WTC11 (cell line): ENCODE data around the gene DOHH. TPM values are rescaled to one million over a fixed set of nuclear protein-coding genes. Genes with fewer than 3 reads are reported as not detected.
"Not testable (repeated sequence)": the region's sequence is repeated elsewhere in the genome, so short reads cannot be mapped to it uniquely, and the experiment has no call there.

ENCODE experiments used
- ATAC-seq: fragments of 200-7000 bp; cut with Tn5 transposase; 2 replicates; pipeline ENCODE4 v1.10.0; 2021; ENCODE audit warnings: mild to moderate bottlenecking, moderate library complexity
- CTCF ChIA-PET: fragments of 300-600 bp; sonication (Branson Sonifier 250); formaldehyde crosslinking; loops from one replicate; lab custom pipeline; 2021; ENCODE audit warnings: antibody characterized with exemption; lab: Charles Lee
- POLR2A ChIA-PET: fragments of 350-600 bp; sonication (Branson Sonifier 250); formaldehyde crosslinking; loops from one replicate; lab custom pipeline; 2021; ENCODE audit warnings: antibody characterized with exemption; lab: Charles Lee
- DNase-seq: peaks from one replicate; pipeline ENCODE4 v3.0.0; 2021; ENCODE audit warnings: low spot score
- H3K27ac Mint-ChIP-seq: 2 replicates; pipeline ENCODE4 v1.8.0; 2021; ENCODE audit warnings: mixed read lengths
- H3K27me3 Mint-ChIP-seq: 2 replicates; pipeline ENCODE4 v1.8.0; 2021; ENCODE audit warnings: low read depth, mild to moderate bottlenecking, moderate library complexity, mixed read lengths
- H3K36me3 Mint-ChIP-seq: 2 replicates; pipeline ENCODE4 v1.8.0; 2021; ENCODE audit warnings: mixed read lengths
- H3K4me1 Mint-ChIP-seq: 2 replicates; pipeline ENCODE4 v1.8.0; 2022; ENCODE audit warnings: mixed read lengths
- H3K4me3 Mint-ChIP-seq: 2 replicates; pipeline ENCODE4 v1.8.0; 2021; ENCODE audit warnings: mild to moderate bottlenecking, moderate library complexity, mixed read lengths
- H3K9me3 Mint-ChIP-seq: 2 replicates; pipeline ENCODE4 v1.8.0; 2021; ENCODE audit warnings: mixed read lengths
- FOXP1 ChIP-seq: sonication (generic); formaldehyde crosslinking; IDR thresholded peaks from 2 replicates; pipeline ENCODE4 v1.8.0; 2022; ENCODE audit warnings: missing genetic modification reagents, mild to moderate bottlenecking, moderate library complexity, borderline replicate concordance
- GABPB1 ChIP-seq: sonication (generic); formaldehyde crosslinking; IDR thresholded peaks from 2 replicates; pipeline ENCODE4 v1.8.1; 2023; ENCODE audit warnings: mild to moderate bottlenecking, missing genetic modification reagents
- GTF2I ChIP-seq: fragments of 250-450 bp; sonication (Bioruptor Pico); conservative IDR thresholded peaks from 2 replicates; pipeline ENCODE4 v1.4.0; 2021; ENCODE audit warnings: mild to moderate bottlenecking
- JAZF1 ChIP-seq: fragments of 250-450 bp; sonication (Bioruptor Pico); IDR thresholded peaks from 2 replicates; pipeline ENCODE4 v1.9.0; 2021; ENCODE audit warnings: moderate library complexity, mild to moderate bottlenecking, inconsistent platforms
- MYBL2 ChIP-seq: sonication (generic); formaldehyde crosslinking; IDR thresholded peaks from 2 replicates; pipeline ENCODE4 v1.8.1; 2023; ENCODE audit warnings: mild to moderate bottlenecking, moderate library complexity, missing genetic modification reagents
- NR1H2 ChIP-seq: sonication (generic); formaldehyde crosslinking; IDR thresholded peaks from 2 replicates; pipeline ENCODE4 v1.9.0; 2021; ENCODE audit warnings: mild to moderate bottlenecking, moderate library complexity, missing genetic modification reagents
- RORB ChIP-seq: fragments of 250-450 bp; sonication (Bioruptor Pico); IDR thresholded peaks from 2 replicates; pipeline ENCODE4 v1.9.0; 2021; ENCODE audit warnings: mild to moderate bottlenecking
- SMAD3 ChIP-seq: sonication (generic); formaldehyde crosslinking; IDR thresholded peaks from 2 replicates; pipeline ENCODE4 v1.8.0; 2022; ENCODE audit warnings: missing genetic modification reagents, mild to moderate bottlenecking, borderline replicate concordance
- TP53 ChIP-seq: sonication (generic); formaldehyde crosslinking; IDR thresholded peaks from 2 replicates; pipeline ENCODE4 v1.8.1; 2023; ENCODE audit warnings: mild to moderate bottlenecking, missing genetic modification reagents
- ZNF121 ChIP-seq: sonication (generic); formaldehyde crosslinking; IDR thresholded peaks from 2 replicates; pipeline ENCODE4 v1.8.0; 2023; ENCODE audit warnings: missing genetic modification reagents
- ZNF138 ChIP-seq: sonication (generic); formaldehyde crosslinking; conservative IDR thresholded peaks from 2 replicates; pipeline ENCODE4 v1.8.1; 2022; ENCODE audit warnings: mild to moderate bottlenecking, moderate library complexity, missing genetic modification reagents
- ZNF396 ChIP-seq: fragments of 250-450 bp; sonication (Bioruptor Pico); IDR thresholded peaks from 2 replicates; pipeline ENCODE4 v1.8.0; 2021; ENCODE audit warnings: mild to moderate bottlenecking, moderate library complexity, borderline replicate concordance
- total RNA-seq: library from RNA; stranded (reverse); gene quantifications from 3 replicates; pipeline ENCODE4 v1.2.3, GENCODE V29; 2021
- TF ChIP-seq, protein P1 (sequence below): fragments of 200-600 bp; IDR thresholded peaks from 2 replicates; pipeline ENCODE4 v1.8.0; 2022; ENCODE audit warnings: antibody characterized with exemption
- TF ChIP-seq, protein P2 (sequence below): sonication (generic); formaldehyde crosslinking; IDR thresholded peaks from 2 replicates; pipeline ENCODE4 v1.8.1; 2023; ENCODE audit warnings: mild to moderate bottlenecking, missing genetic modification reagents, moderate library complexity
- TF ChIP-seq, protein P3 (sequence below): fragments of 250-450 bp; sonication (Bioruptor Pico); IDR thresholded peaks from 2 replicates; pipeline ENCODE4 v1.8.0; 2021; ENCODE audit warnings: mild to moderate bottlenecking
- TF ChIP-seq, protein P4 (sequence below): sonication (generic); formaldehyde crosslinking; IDR thresholded peaks from 2 replicates; pipeline ENCODE4 v1.8.1; 2023; ENCODE audit warnings: mild to moderate bottlenecking, missing genetic modification reagents
- TF ChIP-seq, protein P5 (sequence below): sonication (generic); formaldehyde crosslinking; conservative IDR thresholded peaks from 2 replicates; pipeline ENCODE4 v1.8.1; 2022; ENCODE audit warnings: mild to moderate bottlenecking, missing genetic modification reagents
- TF ChIP-seq, protein P6 (sequence below): sonication (generic); formaldehyde crosslinking; IDR thresholded peaks from 2 replicates; pipeline ENCODE4 v1.8.1; 2022; ENCODE audit warnings: missing genetic modification reagents, borderline replicate concordance
- TF ChIP-seq, protein P7 (sequence below): sonication (generic); formaldehyde crosslinking; IDR thresholded peaks from 2 replicates; pipeline ENCODE4 v1.8.1; 2022; ENCODE audit warnings: mild to moderate bottlenecking, moderate library complexity, missing genetic modification reagents
- TF ChIP-seq, protein P8 (sequence below): fragments of 250-450 bp; sonication (Bioruptor Pico); conservative IDR thresholded peaks from 2 replicates; pipeline ENCODE4 v1.9.0; 2021; ENCODE audit warnings: mild to moderate bottlenecking

DOHH gene
- total RNA-seq, 1 experiment from 2014 or later: 22.2 TPM

DNA sequence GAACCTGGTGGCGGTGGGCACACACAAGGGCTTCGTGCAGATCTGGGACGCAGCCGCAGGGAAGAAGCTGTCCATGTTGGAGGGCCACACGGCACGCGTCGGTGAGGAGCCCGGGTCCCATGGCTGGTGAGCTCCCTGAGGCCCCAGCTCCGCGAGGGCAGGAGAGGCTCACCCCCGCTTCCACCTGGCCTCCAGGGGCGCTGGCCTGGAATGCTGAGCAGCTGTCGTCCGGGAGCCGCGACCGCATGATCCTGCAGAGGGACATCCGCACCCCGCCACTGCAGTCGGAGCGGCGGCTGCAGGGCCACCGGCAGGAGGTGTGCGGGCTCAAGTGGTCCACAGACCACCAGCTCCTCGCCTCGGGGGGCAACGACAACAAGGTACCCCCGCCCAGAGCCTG, 31.2 kb upstream of the DOHH start:
- Mint-ChIP-seq H3K27me3 (no peaks in the 10 kb centered on the region), H3K27ac (no peak overlapping the region), H3K36me3 (peaks cover 33% of the 10 kb centered on the region), H3K9me3 (no peaks in the 10 kb centered on the region), H3K4me3 (no peak overlapping the region), H3K4me1 (no peaks in the 10 kb centered on the region)
- TF ChIP-seq, protein P1, sequence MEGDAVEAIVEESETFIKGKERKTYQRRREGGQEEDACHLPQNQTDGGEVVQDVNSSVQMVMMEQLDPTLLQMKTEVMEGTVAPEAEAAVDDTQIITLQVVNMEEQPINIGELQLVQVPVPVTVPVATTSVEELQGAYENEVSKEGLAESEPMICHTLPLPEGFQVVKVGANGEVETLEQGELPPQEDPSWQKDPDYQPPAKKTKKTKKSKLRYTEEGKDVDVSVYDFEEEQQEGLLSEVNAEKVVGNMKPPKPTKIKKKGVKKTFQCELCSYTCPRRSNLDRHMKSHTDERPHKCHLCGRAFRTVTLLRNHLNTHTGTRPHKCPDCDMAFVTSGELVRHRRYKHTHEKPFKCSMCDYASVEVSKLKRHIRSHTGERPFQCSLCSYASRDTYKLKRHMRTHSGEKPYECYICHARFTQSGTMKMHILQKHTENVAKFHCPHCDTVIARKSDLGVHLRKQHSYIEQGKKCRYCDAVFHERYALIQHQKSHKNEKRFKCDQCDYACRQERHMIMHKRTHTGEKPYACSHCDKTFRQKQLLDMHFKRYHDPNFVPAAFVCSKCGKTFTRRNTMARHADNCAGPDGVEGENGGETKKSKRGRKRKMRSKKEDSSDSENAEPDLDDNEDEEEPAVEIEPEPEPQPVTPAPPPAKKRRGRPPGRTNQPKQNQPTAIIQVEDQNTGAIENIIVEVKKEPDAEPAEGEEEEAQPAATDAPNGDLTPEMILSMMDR: no peak
- ChIA-PET POLR2A (interaction anchor here (0.6 kb wide), 1 partner anchor 14 kb away, joined by 8 read pairs; no protein-coding TSS in a partner anchor), CTCF (interaction anchor here (1.0 to 1.5 kb wide), 5 partner anchors 13 to 193 kb away, joined by 3 to 8 read pairs (median 3); no protein-coding TSS in a partner anchor)
- DNase-seq (no peak), ATAC-seq (peak; percentile 50; the same call in 1 of the 2 replicates)

DNA sequence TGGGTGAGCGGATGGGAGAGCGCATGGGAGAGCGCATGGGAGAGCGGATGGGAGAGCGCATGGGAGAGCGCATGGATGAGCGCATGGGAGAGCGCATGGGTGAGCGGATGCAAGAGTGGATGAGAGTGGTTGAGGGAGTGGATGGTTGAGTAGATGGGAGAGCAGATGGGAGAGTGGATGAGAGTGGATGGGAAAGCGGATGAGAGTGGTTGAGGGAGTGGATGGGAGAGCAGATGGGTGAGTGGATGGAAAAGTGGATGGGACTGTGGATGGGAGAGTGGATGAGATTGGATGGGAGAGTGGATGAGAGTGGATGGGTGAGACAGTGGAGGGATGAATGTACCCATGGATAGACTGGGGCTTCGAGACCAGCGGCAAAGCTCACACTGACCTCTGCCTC, 29.9 kb upstream of the DOHH start:
- ChIA-PET CTCF (no interaction called here), POLR2A (no interaction called here)
- no peaks in the 10 kb centered on the region for H3K9me3 Mint-ChIP-seq
- H3K4me1 Mint-ChIP-seq: no peaks in the 10 kb centered on the region
- H3K27me3 Mint-ChIP-seq: no peaks in the 10 kb centered on the region
- H3K36me3 Mint-ChIP-seq: peaks cover 30% of the 10 kb centered on the region
- no peak for TF ChIP-seq TP53 (CRISPR knock-in tag)
- TF ChIP-seq MYBL2 (CRISPR knock-in tag): no peak
- no peak for TF ChIP-seq GABPB1 (CRISPR knock-in tag)
- TF ChIP-seq, protein P2, sequence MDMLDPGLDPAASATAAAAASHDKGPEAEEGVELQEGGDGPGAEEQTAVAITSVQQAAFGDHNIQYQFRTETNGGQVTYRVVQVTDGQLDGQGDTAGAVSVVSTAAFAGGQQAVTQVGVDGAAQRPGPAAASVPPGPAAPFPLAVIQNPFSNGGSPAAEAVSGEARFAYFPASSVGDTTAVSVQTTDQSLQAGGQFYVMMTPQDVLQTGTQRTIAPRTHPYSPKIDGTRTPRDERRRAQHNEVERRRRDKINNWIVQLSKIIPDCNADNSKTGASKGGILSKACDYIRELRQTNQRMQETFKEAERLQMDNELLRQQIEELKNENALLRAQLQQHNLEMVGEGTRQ (CRISPR knock-in tag): no peak
- TF ChIP-seq, protein P3, sequence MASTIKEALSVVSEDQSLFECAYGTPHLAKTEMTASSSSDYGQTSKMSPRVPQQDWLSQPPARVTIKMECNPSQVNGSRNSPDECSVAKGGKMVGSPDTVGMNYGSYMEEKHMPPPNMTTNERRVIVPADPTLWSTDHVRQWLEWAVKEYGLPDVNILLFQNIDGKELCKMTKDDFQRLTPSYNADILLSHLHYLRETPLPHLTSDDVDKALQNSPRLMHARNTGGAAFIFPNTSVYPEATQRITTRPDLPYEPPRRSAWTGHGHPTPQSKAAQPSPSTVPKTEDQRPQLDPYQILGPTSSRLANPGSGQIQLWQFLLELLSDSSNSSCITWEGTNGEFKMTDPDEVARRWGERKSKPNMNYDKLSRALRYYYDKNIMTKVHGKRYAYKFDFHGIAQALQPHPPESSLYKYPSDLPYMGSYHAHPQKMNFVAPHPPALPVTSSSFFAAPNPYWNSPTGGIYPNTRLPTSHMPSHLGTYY (CRISPR knock-in tag): no peak
- TF ChIP-seq, protein P4, sequence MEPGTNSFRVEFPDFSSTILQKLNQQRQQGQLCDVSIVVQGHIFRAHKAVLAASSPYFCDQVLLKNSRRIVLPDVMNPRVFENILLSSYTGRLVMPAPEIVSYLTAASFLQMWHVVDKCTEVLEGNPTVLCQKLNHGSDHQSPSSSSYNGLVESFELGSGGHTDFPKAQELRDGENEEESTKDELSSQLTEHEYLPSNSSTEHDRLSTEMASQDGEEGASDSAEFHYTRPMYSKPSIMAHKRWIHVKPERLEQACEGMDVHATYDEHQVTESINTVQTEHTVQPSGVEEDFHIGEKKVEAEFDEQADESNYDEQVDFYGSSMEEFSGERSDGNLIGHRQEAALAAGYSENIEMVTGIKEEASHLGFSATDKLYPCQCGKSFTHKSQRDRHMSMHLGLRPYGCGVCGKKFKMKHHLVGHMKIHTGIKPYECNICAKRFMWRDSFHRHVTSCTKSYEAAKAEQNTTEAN (CRISPR knock-in tag): no peak
- TF ChIP-seq ZNF396 (CRISPR knock-in tag): no peak
- no peak for TF ChIP-seq ZNF121 (CRISPR knock-in tag)
- TF ChIP-seq, protein P5, sequence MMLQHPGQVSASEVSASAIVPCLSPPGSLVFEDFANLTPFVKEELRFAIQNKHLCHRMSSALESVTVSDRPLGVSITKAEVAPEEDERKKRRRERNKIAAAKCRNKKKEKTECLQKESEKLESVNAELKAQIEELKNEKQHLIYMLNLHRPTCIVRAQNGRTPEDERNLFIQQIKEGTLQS: no peak
- no peak for TF ChIP-seq SMAD3
- TF ChIP-seq, protein P6, sequence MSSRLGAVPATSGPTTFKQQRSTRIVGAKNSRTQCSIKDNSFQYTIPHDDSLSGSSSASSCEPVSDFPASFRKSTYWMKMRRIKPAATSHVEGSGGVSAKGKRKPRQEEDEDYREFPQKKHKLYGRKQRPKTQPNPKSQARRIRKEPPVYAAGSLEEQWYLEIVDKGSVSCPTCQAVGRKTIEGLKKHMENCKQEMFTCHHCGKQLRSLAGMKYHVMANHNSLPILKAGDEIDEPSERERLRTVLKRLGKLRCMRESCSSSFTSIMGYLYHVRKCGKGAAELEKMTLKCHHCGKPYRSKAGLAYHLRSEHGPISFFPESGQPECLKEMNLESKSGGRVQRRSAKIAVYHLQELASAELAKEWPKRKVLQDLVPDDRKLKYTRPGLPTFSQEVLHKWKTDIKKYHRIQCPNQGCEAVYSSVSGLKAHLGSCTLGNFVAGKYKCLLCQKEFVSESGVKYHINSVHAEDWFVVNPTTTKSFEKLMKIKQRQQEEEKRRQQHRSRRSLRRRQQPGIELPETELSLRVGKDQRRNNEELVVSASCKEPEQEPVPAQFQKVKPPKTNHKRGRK (CRISPR knock-in tag): no peak
- no peak for TF ChIP-seq RORB (CRISPR knock-in tag)
- no peak for TF ChIP-seq JAZF1
- TF ChIP-seq GTF2I: no peak
- TF ChIP-seq ZNF138 (CRISPR knock-in tag): no peak
- TF ChIP-seq, protein P7, sequence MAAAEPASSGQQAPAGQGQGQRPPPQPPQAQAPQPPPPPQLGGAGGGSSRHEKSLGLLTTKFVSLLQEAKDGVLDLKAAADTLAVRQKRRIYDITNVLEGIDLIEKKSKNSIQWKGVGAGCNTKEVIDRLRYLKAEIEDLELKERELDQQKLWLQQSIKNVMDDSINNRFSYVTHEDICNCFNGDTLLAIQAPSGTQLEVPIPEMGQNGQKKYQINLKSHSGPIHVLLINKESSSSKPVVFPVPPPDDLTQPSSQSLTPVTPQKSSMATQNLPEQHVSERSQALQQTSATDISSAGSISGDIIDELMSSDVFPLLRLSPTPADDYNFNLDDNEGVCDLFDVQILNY (CRISPR knock-in tag): no peak
- TF ChIP-seq, protein P8, sequence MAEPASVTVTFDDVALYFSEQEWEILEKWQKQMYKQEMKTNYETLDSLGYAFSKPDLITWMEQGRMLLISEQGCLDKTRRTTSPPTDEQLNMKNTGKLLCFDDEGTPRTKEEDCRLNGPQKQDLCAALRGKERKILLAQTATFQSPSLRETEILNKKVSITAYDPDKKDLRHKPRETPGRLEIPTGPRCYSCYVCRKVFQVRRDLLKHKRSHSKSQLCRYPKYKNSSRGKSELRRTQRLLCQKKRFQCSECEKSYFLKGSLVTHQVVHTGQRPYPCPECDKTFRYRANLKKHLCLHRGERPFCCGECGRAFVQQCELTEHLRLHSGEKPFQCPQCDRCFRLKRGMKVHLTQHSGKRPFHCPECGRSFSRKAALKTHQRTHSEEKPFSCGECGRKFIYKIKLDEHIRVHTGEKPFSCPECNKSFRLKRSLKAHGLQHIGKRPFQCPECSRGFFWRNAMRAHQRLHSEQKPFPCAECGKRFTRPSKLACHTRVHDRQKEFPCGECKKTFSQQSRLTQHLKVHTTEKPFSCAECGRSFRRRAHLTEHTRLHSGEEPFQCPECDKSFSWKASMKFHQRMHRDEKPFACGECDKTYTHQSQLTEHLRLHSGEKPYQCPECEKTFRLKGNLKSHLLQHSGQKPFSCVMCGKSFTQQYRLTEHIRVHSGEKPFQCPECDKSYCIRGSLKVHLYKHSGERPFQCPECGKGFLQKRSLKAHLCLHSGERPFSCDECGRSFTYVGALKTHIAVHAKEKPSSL: no peak
- no peak for TF ChIP-seq FOXP1 (CRISPR knock-in tag)
- TF ChIP-seq NR1H2: no peak
- DNase-seq (no peak), ATAC-seq (no peak)
- H3K27ac Mint-ChIP-seq: no peak overlapping the region
- H3K4me3 Mint-ChIP-seq: no peak overlapping the region

DNA sequence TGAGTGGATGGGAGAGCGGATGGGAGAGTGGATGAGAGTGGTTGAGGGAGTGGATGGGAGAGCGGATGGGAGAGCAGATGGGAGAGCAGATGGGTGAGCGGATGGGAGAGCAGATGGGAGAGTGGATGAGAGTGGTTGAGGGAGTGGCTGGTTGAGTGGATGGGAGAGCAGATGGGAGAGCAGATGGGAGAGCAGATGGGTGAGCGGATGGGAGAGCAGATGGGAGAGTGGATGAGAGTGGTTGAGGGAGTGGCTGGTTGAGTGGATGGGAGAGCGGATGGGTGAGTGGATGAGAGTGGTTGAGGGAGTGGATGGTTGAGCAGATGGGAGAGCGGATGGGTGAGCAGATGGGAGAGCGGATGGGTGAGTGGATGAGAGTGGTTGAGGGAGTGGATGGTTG, 28.8 kb upstream of the DOHH start:
- H3K27ac Mint-ChIP-seq, H3K9me3 Mint-ChIP-seq, H3K4me3 Mint-ChIP-seq, H3K4me1 Mint-ChIP-seq, ATAC-seq, H3K27me3 Mint-ChIP-seq, POLR2A ChIA-PET, CTCF ChIA-PET, DNase-seq: not testable (repeated sequence)
- H3K36me3 Mint-ChIP-seq: peaks cover 21% of the 10 kb centered on the region
